HepG2 (cell line): Measurements from ENCODE around the gene PPP1R9B. TPM values are rescaled to one million over a fixed set of nuclear protein-coding genes. Genes with fewer than 3 reads are reported as not detected.
A peak's percentile ranks its signal among the peaks of the same experiment; 100 is the strongest.

Experiments used
- AGO2 ChIP-seq: fragments of 200-400 bp; formaldehyde crosslinking; optimal IDR thresholded peaks from 2 replicates; pipeline ENCODE3; 2017; ENCODE audit warnings: mild to moderate bottlenecking, low read depth, low read length, moderate library complexity
- BRD4 ChIP-seq: sonication (generic); formaldehyde crosslinking; IDR thresholded peaks from 2 replicates; pipeline ENCODE4 v1.4.0; 2020; ENCODE audit warnings: missing genetic modification reagents
- GABPA ChIP-seq, 2 experiments: IDR thresholded peaks; 2 replicates each; pipeline ENCODE4 v1.6.1; 2011 to 2016; ENCODE audit warnings: low read depth in 2 of 2, low read length in 1 of 2, missing biosample characterization in 1 of 2, missing genetic modification characterization in 1 of 2
- JARID2 ChIP-seq: sonication (generic); formaldehyde crosslinking; IDR thresholded peaks from 2 replicates; pipeline ENCODE4 v1.8.1; 2023; ENCODE audit warnings: missing genetic modification reagents, inconsistent platforms; ENCODE audit not compliant: insufficient replicate concordance
- KLF9 ChIP-seq: IDR thresholded peaks from 2 replicates; pipeline ENCODE4 v1.6.1; 2016; ENCODE audit warnings: low read depth
- MAFK ChIP-seq, 2 experiments: IDR thresholded peaks in 1 of 2; conservative IDR thresholded peaks in 1 of 2; 2 replicates each; pipeline ENCODE4 v1.6.1; 2011; ENCODE audit warnings: improper control_type of control experiment in 2 of 2, low read length in 2 of 2
- MYNN ChIP-seq: sonication (generic); formaldehyde crosslinking; IDR thresholded peaks from 2 replicates; pipeline ENCODE4 v1.4.0; 2020; ENCODE audit warnings: mild to moderate bottlenecking, low read depth, missing genetic modification reagents
- NAIF1 ChIP-seq: sonication (generic); formaldehyde crosslinking; IDR thresholded peaks from 2 replicates; pipeline ENCODE4 v1.5.0; 2020; ENCODE audit warnings: mild to moderate bottlenecking, missing genetic modification reagents, borderline replicate concordance
- PHF21A ChIP-seq: sonication (generic); formaldehyde crosslinking; IDR thresholded peaks from 2 replicates; pipeline ENCODE4 v1.5.0; 2020; ENCODE audit warnings: mild to moderate bottlenecking, missing genetic modification reagents
- SMARCE1 ChIP-seq: fragments of 450-650 bp; IDR thresholded peaks from 2 replicates; pipeline ENCODE4 v1.6.1; 2017; ENCODE audit warnings: borderline replicate concordance
- SRSF4 ChIP-seq: fragments of 200-400 bp; formaldehyde crosslinking; IDR thresholded peaks from one replicate; pipeline ENCODE4 v1.6.1; 2018; ENCODE audit warnings: mild to moderate bottlenecking, low read depth, low read length, moderate library complexity; ENCODE audit not compliant: poor library complexity, severe bottlenecking
- TRIM24 ChIP-seq: sonication (generic); formaldehyde crosslinking; IDR thresholded peaks from 2 replicates; pipeline ENCODE4 v1.8.0; 2022; ENCODE audit warnings: mild to moderate bottlenecking, missing genetic modification reagents
- ZMYM4 ChIP-seq: sonication (generic); formaldehyde crosslinking; IDR thresholded peaks from 2 replicates; pipeline ENCODE4 v1.8.1; 2023; ENCODE audit warnings: mild to moderate bottlenecking, missing genetic modification reagents
- ZNF598 ChIP-seq: sonication (generic); formaldehyde crosslinking; IDR thresholded peaks from 2 replicates; pipeline ENCODE4 v1.5.1; 2020; ENCODE audit warnings: mild to moderate bottlenecking, missing genetic modification reagents, borderline replicate concordance
- ZNF773 ChIP-seq: sonication (generic); formaldehyde crosslinking; IDR thresholded peaks from 2 replicates; pipeline ENCODE4 v1.4.0; 2020; ENCODE audit warnings: missing genetic modification reagents, borderline replicate concordance
- ZNF777 ChIP-seq: sonication (generic); formaldehyde crosslinking; IDR thresholded peaks from 2 replicates; pipeline ENCODE4 v1.4.0; 2020; ENCODE audit warnings: missing genetic modification reagents
- ZNF781 ChIP-seq: sonication (generic); formaldehyde crosslinking; IDR thresholded peaks from 2 replicates; pipeline ENCODE4 v1.5.1; 2020; ENCODE audit warnings: borderline replicate concordance, mild to moderate bottlenecking, missing genetic modification reagents; ENCODE audit errors: not compliant biosample characterization
- polyA plus RNA-seq, 8 experiments: library from polyadenylated mRNA; depleted of rRNA in 3 of 8; stranded (reverse) in 7 of 8; unstranded in 1 of 8; fragments of >200 nt; fragmentation: Illumina TruSeq in 4 of 8; extraction: Trizol in 4 of 8; gene quantifications; 2 replicates each; pipeline versions ENCODE4 v1.2.1 to v1.2.3, GENCODE V29; 2011 to 2016; ENCODE audit warnings: low read depth in 4 of 8, missing spikeins in 1 of 8, mixed read lengths in 1 of 8; ENCODE audit not compliant: insufficient read depth in 1 of 8
- total RNA-seq, 5 experiments: library from RNA; depleted of rRNA; stranded (reverse); fragments of >200 nt; fragmentation: Illumina TruSeq; extraction: Trizol; gene quantifications; 2 replicates each; pipeline ENCODE4 v1.2.3, GENCODE V29; 2016; ENCODE audit warnings: low read depth in 1 of 5
- TF ChIP-seq, protein P1 (sequence below): sonication (generic); formaldehyde crosslinking; IDR thresholded peaks from 2 replicates; pipeline ENCODE4 v1.4.0; 2020; ENCODE audit warnings: mild to moderate bottlenecking, missing genetic modification reagents
- TF ChIP-seq, protein P2 (sequence below): sonication (generic); formaldehyde crosslinking; IDR thresholded peaks from 2 replicates; pipeline ENCODE4 v1.4.0; 2020; ENCODE audit warnings: mild to moderate bottlenecking, missing genetic modification reagents
- TF ChIP-seq, protein P3 (sequence below): sonication (generic); formaldehyde crosslinking; IDR thresholded peaks from 2 replicates; pipeline ENCODE4 v1.5.0; 2020; ENCODE audit warnings: mild to moderate bottlenecking, missing genetic modification reagents, borderline replicate concordance

PPP1R9B gene
- total and polyA plus RNA-seq, 2 of the 13 experiments (the other 11 are each of a cell fraction or from before 2014, with no cell fraction given): 9.4 to 15.8 TPM

DNA sequence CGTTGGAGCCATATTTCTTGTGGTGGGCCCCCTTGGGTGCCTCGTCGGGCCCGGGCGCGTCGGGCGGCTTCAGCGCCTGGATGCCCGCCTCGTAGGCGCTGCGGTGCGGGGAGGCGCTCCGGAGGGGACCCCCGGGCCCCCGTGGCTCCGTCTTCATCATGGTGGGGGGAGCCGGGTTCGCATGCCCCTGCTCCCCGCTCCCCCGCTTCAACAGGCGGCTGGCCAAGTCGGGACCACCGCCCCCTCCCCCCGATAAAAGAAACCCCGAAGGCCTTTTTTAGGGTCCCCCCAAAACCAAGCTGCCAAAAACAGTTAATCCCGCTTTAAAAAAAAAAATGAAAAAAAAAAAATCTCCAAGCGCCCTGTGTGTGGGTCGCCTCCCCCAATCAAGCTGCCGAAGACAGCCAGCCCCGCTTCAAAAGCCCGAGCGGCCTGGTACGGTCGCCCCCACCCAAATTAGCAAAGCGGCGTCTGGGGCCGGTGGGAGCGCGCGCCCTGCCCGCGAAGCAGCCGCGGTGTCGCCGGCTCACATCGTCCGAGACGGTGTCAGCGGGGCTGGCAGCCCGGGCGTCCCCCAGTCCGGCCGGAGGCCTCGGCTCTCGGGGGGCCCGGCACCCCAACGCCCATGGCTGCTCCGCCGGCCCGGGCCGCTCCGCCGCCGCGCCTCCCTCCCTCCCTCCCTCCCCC is at the start of gene PPP1R9B (continued):
- TF ChIP-seq ZNF781 (CRISPR knock-in tag) (no peak), JARID2 (CRISPR knock-in tag) (no peak), ZMYM4 (CRISPR knock-in tag) (0 out of 2 replicates have a peak, but pooled peaks have one; percentile 4), MAFK (conservative IDR thresholded peaks at IDR 0.05 in 1 of 2, IDR thresholded peaks at IDR 0.05 in 1 of 2; ENCODE audit: low read length in 2 of 2) (no peak), AGO2 (peak; percentile 13), BRD4 (CRISPR knock-in tag) (peak; percentile 45; the same call in 1 of the 2 replicates), TRIM24 (CRISPR knock-in tag) (no peak), ZNF777 (CRISPR knock-in tag) (peak; percentile 81), PHF21A (CRISPR knock-in tag) (0 out of 2 replicates have a peak, but pooled peaks have one; percentile 2), SMARCE1 (no peak), MYNN (CRISPR knock-in tag) (0 out of 2 replicates have a peak, but pooled peaks have one; percentile 18), ZNF598 (CRISPR knock-in tag) (peak; percentile 3; the same call in 1 of the 2 replicates), NAIF1 (CRISPR knock-in tag) (no peak), ZNF773 (no peak), GABPA (IDR thresholded peaks at IDR 0.05; ENCODE audit: low read depth, low read length) (no peak), GABPA (CRISPR knock-in tag; IDR thresholded peaks at IDR 0.05; ENCODE audit: low read depth) (no peak), SRSF4 (no peak), KLF9 (no peak)
- TF ChIP-seq, protein P1, sequence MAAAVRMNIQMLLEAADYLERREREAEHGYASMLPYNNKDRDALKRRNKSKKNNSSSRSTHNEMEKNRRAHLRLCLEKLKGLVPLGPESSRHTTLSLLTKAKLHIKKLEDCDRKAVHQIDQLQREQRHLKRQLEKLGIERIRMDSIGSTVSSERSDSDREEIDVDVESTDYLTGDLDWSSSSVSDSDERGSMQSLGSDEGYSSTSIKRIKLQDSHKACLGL (CRISPR knock-in tag): 0 out of 2 replicates have a peak, but pooled peaks have one; percentile 35
- TF ChIP-seq, protein P2, sequence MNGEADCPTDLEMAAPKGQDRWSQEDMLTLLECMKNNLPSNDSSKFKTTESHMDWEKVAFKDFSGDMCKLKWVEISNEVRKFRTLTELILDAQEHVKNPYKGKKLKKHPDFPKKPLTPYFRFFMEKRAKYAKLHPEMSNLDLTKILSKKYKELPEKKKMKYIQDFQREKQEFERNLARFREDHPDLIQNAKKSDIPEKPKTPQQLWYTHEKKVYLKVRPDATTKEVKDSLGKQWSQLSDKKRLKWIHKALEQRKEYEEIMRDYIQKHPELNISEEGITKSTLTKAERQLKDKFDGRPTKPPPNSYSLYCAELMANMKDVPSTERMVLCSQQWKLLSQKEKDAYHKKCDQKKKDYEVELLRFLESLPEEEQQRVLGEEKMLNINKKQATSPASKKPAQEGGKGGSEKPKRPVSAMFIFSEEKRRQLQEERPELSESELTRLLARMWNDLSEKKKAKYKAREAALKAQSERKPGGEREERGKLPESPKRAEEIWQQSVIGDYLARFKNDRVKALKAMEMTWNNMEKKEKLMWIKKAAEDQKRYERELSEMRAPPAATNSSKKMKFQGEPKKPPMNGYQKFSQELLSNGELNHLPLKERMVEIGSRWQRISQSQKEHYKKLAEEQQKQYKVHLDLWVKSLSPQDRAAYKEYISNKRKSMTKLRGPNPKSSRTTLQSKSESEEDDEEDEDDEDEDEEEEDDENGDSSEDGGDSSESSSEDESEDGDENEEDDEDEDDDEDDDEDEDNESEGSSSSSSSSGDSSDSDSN: peak; percentile 51; the same call in 1 of the 2 replicates
- TF ChIP-seq, protein P3, sequence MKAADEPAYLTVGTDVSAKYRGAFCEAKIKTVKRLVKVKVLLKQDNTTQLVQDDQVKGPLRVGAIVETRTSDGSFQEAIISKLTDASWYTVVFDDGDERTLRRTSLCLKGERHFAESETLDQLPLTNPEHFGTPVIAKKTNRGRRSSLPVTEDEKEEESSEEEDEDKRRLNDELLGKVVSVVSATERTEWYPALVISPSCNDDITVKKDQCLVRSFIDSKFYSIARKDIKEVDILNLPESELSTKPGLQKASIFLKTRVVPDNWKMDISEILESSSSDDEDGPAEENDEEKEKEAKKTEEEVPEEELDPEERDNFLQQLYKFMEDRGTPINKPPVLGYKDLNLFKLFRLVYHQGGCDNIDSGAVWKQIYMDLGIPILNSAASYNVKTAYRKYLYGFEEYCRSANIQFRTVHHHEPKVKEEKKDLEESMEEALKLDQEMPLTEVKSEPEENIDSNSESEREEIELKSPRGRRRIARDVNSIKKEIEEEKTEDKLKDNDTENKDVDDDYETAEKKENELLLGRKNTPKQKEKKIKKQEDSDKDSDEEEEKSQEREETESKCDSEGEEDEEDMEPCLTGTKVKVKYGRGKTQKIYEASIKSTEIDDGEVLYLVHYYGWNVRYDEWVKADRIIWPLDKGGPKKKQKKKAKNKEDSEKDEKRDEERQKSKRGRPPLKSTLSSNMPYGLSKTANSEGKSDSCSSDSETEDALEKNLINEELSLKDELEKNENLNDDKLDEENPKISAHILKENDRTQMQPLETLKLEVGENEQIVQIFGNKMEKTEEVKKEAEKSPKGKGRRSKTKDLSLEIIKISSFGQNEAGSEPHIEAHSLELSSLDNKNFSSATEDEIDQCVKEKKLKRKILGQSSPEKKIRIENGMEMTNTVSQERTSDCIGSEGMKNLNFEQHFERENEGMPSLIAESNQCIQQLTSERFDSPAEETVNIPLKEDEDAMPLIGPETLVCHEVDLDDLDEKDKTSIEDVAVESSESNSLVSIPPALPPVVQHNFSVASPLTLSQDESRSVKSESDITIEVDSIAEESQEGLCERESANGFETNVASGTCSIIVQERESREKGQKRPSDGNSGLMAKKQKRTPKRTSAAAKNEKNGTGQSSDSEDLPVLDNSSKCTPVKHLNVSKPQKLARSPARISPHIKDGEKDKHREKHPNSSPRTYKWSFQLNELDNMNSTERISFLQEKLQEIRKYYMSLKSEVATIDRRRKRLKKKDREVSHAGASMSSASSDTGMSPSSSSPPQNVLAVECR: peak; percentile 2; the same call in 1 of the 2 replicates
